Measurements from ENCODE around the gene VCP. TPM values are rescaled to one million over a fixed set of nuclear protein-coding genes. Genes with fewer than 3 reads are reported as not detected.
A peak's percentile ranks its signal among the peaks of the same experiment; 100 is the strongest.

The VCP gene
- total RNA-seq, 4 donors from 2014 or later: 129 to 185 (median 171) TPM

DNA sequence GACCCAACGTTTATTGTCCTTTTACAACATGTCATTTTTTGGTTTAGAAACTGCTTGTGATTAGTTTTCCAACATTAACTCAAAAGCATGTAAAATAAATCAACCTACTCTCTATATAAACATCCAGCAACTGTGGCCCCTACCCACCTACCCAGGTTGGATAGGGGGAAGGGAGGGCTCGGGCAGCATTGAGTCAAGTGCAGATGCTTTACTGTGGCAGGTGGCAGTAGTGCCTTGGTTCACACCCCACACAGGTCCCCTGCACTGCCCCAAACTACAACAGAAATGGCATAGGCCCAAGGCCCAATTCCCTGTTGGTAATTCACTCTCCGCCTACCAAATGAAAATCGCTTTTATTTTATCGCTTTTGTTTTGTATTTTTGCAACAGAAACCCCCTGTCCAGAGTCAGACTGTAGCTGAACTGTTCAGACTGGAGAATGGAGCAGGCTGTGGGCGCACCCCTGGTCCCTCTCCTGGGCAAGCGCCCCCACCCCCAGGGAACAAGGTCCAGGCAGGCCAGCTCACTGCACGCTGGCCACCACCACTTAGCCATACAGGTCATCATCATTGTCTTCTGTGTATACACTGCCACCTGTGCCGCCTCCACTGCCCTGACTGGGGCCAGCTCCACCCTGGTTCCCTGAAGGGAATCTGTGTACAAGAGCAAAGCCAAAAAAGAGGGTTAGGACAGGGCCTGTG lies 15.7 kb downstream of the VCP start:
- intact Hi-C loops (cut with DNase I): no loop called here
- H3K4me3 ChIP-seq: no peak overlapping the region
- peaks cover 73 to 99% (median 90%) of the 10 kb centered on the region in 4 donors for H3K36me3 ChIP-seq
- H3K4me1 ChIP-seq: no peaks in the 10 kb centered on the region
- DNase-seq (ENCODE audit: extremely low spot score): no peak
- H3K27me3 ChIP-seq: no peaks in the 10 kb centered on the region
- no peaks in the 10 kb centered on the region for H3K9me3 ChIP-seq
- H3K27ac ChIP-seq (replicated peaks in 1 of 4): no peak overlapping the region
- TF ChIP-seq, protein P1, sequence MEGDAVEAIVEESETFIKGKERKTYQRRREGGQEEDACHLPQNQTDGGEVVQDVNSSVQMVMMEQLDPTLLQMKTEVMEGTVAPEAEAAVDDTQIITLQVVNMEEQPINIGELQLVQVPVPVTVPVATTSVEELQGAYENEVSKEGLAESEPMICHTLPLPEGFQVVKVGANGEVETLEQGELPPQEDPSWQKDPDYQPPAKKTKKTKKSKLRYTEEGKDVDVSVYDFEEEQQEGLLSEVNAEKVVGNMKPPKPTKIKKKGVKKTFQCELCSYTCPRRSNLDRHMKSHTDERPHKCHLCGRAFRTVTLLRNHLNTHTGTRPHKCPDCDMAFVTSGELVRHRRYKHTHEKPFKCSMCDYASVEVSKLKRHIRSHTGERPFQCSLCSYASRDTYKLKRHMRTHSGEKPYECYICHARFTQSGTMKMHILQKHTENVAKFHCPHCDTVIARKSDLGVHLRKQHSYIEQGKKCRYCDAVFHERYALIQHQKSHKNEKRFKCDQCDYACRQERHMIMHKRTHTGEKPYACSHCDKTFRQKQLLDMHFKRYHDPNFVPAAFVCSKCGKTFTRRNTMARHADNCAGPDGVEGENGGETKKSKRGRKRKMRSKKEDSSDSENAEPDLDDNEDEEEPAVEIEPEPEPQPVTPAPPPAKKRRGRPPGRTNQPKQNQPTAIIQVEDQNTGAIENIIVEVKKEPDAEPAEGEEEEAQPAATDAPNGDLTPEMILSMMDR (IDR thresholded peaks at IDR 0.05): no peak
- TF ChIP-seq POLR2AphosphoS5 (IDR thresholded peaks at IDR 0.05) (no peak), POLR2A (IDR thresholded peaks at IDR 0.05; ENCODE audit: low read depth) (no peak), EP300 (IDR thresholded peaks at IDR 0.05) (no peak)
- 87% methylated on average over 9 of the region's 9 CpGs for WGBS

DNA sequence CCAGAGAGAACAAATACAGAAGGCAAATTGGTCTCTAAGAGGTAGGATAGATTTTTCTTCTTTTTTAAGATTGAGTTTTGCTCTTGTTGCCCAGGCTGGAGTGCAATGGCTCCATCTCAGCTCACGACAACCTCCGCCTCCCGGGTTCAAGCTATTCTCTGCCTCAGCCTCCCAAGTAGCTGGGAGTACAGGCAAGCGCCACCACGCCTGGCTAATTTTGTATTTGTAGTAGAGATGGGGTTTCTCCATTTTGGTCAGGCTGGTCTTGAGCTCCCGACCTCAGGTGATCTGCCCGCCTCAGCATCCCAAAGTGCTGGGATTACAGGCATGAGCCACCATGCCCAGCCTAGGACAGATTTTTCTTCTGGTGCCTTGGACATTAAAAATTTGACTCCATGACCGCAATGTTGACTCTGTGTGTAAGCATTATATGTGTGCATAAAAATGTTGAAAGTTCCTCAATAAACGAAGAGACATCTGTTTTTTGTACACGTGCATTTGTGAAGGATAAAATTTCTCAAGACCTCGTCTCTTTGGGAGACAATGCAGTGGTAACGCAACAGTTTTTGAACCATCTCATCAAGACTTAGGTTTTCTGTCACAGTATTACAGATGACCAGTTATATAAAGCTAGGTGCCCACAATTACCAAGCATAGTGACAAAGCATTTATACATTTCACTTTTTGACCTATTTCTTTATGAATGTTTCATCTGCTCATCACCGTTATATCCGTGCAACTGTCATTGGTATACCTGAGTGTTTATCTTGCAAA lies 17.4 kb downstream of the VCP start:
- no peaks in the 10 kb centered on the region for H3K27me3 ChIP-seq
- H3K36me3 ChIP-seq: peaks cover 56 to 97% (median 79%) of the 10 kb centered on the region in 4 donors
- 91% methylated on average over 14 of the region's 14 CpGs for WGBS
- no peak overlapping the region for H3K27ac ChIP-seq (replicated peaks in 1 of 4)
- intact Hi-C loops (cut with DNase I): loop anchor here (5.0 kb wide), 1 partner anchor 202 kb away; no protein-coding TSS in a partner anchor
- no peak for DNase-seq (ENCODE audit: extremely low spot score)
- H3K4me1 ChIP-seq: peaks cover 6 to 9% (median 8%) of the 10 kb centered on the region in 4 donors
- H3K4me3 ChIP-seq: no peak overlapping the region
- TF ChIP-seq EP300 (IDR thresholded peaks at IDR 0.05): no peak
- TF ChIP-seq, protein P1 (IDR thresholded peaks at IDR 0.05): no peak
- no peak for TF ChIP-seq POLR2A (IDR thresholded peaks at IDR 0.05; ENCODE audit: low read depth)
- TF ChIP-seq POLR2AphosphoS5 (IDR thresholded peaks at IDR 0.05): no peak
- no peaks in the 10 kb centered on the region for H3K9me3 ChIP-seq

DNA sequence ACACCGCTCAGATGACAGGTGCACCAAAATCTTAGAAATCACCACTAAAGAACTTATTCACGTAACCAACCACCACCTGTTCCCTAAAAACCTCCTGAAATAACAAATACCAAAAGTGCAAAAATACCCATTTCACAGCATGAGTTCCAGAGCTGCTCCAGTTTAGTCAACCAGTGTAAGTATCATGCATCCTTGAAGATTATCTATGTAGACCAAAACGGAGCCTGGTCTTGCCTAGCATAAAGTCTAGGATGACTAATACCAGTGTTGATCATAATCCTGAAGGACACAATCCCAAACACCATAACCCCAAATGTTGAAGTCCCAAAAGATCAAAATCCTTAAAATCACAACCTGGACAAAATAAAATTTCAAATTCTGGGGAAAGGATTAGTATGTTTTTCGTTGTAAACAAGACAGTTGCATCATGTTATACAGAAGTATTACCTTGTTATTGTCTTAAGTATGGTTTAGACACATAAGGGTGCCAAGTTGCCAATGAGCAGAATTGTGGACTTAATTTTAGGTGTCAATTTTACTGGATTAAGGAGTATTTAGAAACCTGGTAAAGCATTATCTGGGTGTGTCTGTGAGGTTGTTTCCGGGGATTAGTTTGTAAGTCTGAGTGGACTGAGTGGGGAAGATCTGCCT lies 18.1 kb downstream of the VCP start:
- Histone ChIP-seq H3K27me3 (no peaks in the 10 kb centered on the region), H3K9me3 (no peaks in the 10 kb centered on the region), H3K27ac (replicated peaks in 1 of 4) (no peak overlapping the region), H3K4me1 (peaks cover 6 to 9% (median 8%) of the 10 kb centered on the region in 4 donors), H3K36me3 (peaks cover 55 to 97% (median 78%) of the 10 kb centered on the region in 4 donors), H3K4me3 (no peak overlapping the region)
- DNase-seq (ENCODE audit: extremely low spot score): no peak
- TF ChIP-seq POLR2AphosphoS5 (IDR thresholded peaks at IDR 0.05) (no peak), POLR2A (IDR thresholded peaks at IDR 0.05; ENCODE audit: low read depth) (no peak), EP300 (IDR thresholded peaks at IDR 0.05) (no peak)
- TF ChIP-seq, protein P1 (IDR thresholded peaks at IDR 0.05): no peak
- WGBS: 61% methylated on average over 5 of the region's 5 CpGs
- intact Hi-C loops (cut with DNase I): loop anchor here (5.0 kb wide), 1 partner anchor 203 kb away; no protein-coding TSS in a partner anchor

DNA sequence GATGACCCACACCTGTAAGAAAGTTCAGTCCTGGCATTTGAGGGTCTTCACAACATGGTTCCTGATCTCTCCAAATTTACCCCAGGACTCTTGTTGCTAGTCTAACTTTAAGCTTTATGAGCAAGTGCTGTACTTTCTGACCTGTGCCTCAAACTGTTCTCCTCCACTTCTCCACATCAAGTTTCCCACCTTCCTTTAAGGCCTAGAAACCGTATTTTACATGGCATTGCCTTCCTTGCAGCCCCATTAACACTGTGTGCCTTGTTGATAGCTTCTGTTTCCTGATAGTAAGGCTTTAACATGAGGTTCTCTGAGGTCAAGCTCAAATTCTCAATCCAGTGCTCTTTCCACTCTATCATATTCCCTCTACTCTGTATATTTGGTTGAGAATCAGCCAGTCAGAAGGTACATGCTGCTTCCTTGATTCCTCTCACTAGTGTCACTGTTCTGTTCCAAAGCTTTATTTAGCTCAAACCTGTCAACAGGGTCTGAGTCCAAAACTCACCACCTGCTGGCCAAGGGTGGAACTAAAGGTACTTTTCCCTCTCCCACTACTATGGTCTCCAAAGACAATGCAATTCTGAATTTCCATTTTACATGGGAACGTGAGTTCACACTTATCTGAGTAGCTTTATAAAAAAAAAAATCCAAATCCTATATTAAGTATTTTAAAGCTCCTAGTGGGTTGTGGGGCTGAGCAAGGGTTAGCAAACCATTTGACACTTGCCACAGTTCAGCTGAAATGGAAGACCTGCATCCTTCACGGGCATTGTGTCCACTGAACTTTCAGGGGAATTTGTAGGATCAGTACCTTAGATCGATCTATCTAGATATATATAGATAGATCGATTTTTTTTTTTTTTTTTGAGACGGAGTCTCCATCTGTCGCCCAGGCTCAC lies 21.1 kb downstream of the VCP start:
- peaks cover 39 to 90% (median 65%) of the 10 kb centered on the region in 4 donors for H3K36me3 ChIP-seq
- H3K27me3 ChIP-seq: no peaks in the 10 kb centered on the region
- H3K27ac ChIP-seq (replicated peaks in 1 of 4): peak overlapping the region; percentile 63 to 78 (median 71)
- TF ChIP-seq POLR2A (IDR thresholded peaks at IDR 0.05; ENCODE audit: low read depth): no peak
- peak; percentile 58 to 66 for TF ChIP-seq POLR2AphosphoS5 (IDR thresholded peaks at IDR 0.05)
- TF ChIP-seq, protein P1 (IDR thresholded peaks at IDR 0.05): peak; percentile 63 to 78 (median 73)
- H3K4me1 ChIP-seq: peaks cover 6 to 9% (median 8%) of the 10 kb centered on the region in 4 donors
- no peaks in the 10 kb centered on the region for H3K9me3 ChIP-seq
- 85% methylated on average over 7 of the region's 7 CpGs for WGBS
- intact Hi-C loops (cut with DNase I): loop anchor here (2.0 to 5.0 kb wide), 2 partner anchors 151 to 206 kb away; no protein-coding TSS in a partner anchor
- no peak for DNase-seq (ENCODE audit: extremely low spot score)
- no peak overlapping the region for H3K4me3 ChIP-seq

Measured in esophagus muscularis mucosa (tissue), 4 donors.